GM13976 (cell line): ENCODE results near the gene RARB.

Experiments used
- DNase-seq: peaks from one replicate; pipeline ENCODE4 v3.0.0; 2012; ENCODE audit warnings: low spot score
- in situ Hi-C: fragments of 300-500 bp; cut with MboI; formaldehyde crosslinking; loops from one replicate; pipeline ENCODE4 v1.12.0; 2022; ENCODE audit warnings: low sequenced_read_pairs, mixed read lengths, inconsistent platforms; ENCODE audit not compliant: unreplicated experiment
- TF ChIP-seq, protein P1 (sequence below): IDR thresholded peaks from 2 replicates; pipeline ENCODE4 v1.5.1; 2012; ENCODE audit warnings: borderline replicate concordance, mild to moderate bottlenecking; ENCODE audit not compliant: insufficient read depth; ENCODE audit errors: extremely low read depth, missing control alignments, control extremely low read depth

The RARB gene

GRCh38 chr3:25472731-25473130 is 44.7 kb downstream of the RARB start:
- TF ChIP-seq, protein P1, sequence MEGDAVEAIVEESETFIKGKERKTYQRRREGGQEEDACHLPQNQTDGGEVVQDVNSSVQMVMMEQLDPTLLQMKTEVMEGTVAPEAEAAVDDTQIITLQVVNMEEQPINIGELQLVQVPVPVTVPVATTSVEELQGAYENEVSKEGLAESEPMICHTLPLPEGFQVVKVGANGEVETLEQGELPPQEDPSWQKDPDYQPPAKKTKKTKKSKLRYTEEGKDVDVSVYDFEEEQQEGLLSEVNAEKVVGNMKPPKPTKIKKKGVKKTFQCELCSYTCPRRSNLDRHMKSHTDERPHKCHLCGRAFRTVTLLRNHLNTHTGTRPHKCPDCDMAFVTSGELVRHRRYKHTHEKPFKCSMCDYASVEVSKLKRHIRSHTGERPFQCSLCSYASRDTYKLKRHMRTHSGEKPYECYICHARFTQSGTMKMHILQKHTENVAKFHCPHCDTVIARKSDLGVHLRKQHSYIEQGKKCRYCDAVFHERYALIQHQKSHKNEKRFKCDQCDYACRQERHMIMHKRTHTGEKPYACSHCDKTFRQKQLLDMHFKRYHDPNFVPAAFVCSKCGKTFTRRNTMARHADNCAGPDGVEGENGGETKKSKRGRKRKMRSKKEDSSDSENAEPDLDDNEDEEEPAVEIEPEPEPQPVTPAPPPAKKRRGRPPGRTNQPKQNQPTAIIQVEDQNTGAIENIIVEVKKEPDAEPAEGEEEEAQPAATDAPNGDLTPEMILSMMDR = no peak
- no peak for DNase-seq
- in situ Hi-C loops = no loop called here

DNA sequence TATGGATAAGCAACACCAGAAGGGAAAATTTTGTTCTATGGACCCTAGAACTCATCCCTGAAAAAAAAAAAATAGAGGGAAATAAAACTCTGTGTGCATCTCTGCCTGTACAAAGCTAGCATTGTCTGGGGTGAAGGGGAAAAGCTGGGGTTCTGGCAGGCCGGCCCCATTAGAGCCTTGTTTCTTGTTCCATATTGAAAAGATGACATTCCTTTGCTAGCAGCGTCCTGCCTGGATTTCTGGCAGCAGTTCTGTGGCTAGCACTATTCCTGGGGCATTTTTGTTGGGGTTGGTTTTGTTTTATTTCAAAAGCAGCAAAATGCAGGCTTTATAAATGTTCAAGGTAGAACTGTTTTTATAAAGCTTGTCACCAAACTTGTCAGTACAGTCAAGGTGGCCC is 45.2 kb downstream of the RARB start:
- in situ Hi-C loops = no loop called here
- TF ChIP-seq, protein P1 = no peak
- no peak for DNase-seq

DNA sequence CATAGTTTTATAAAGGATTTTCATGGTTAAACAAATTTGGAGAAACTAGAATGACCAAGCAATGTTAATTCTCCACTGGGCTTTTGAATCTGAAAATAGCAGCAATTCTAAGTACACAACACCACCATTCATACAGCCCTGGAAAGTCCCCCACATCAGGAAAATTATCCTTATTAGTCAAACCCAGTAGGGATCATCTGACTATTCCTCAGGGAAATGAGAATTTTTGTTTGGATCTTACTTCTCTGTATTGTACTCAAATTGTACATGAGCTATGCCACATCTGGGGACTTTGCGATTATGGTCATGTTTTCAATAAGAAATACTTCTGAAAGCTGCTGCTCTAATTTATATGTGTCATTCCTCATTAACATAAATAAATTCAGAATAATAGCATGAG is 46.0 kb downstream of the RARB start:
- no peak for DNase-seq
- TF ChIP-seq, protein P1 = no peak
- in situ Hi-C loops = no loop called here

- TF ChIP-seq, protein P1 = no peak
- in situ Hi-C loops = no loop called here
- DNase-seq = no peak
These were observed 48.6 kb downstream of the RARB start for GRCh38 chr3:25476639-25477038.

DNA sequence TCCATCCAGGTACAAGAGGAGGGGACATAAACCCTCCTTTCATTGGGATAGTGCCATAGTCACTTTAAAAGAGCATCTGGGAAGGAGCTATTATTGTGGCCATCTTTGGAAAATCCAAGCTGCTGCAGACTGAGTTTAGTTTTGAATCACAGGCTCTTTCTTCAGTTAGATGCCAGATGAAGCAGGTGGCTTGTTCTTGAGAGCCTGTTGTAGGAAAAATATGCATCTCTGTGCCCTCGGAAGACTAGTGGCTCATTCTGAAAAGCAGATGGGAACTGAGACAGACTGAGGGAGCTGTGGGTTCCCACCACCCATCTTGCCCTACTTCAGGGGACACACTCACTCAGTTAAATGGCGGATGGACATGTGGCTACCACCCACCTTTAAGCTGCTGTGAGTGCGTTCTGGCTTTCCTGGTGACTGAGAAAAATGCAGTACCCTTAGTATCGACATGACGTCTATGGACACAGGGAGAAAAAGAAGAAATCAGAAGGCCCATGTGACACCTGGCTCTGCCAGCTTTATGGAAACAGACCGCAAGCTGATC is 50.2 kb downstream of the RARB start:
- TF ChIP-seq, protein P1 = no peak
- no peak for DNase-seq
- in situ Hi-C loops = no loop called here

GRCh38 chr3:25478964-25479726 is 51.1 kb downstream of the RARB start:
- in situ Hi-C loops = no loop called here

More at GRCh38 chr3:25478964-25479726, 51.1 kb downstream of the RARB start:
- TF ChIP-seq, protein P1 = no peak
- no peak for DNase-seq
